Upper lobe of left lung (tissue), 6 donors: Measurements from ENCODE around the gene ARRB2. TPM values are rescaled to one million over a fixed set of nuclear protein-coding genes. Genes with fewer than 3 reads are reported as not detected.

Experiments
- ATAC-seq, 2 donors: fragments of 200-7000 bp; cut with Tn5 transposase; one replicate each; pipeline ENCODE4 v1.9.1; 2022; ENCODE audit warnings: mild to moderate bottlenecking in 2 of 2, moderate library complexity in 2 of 2; ENCODE audit not compliant: low FRiP score in 2 of 2
- DNase-seq, 2 donors: peaks; one replicate each; pipeline ENCODE4 v3.0.0-alpha.2; 2019 to 2020
- H3K27ac ChIP-seq, 4 donors: fragments of 200-600 bp; sonication (generic); one replicate each; pipeline ENCODE4 v1.5.1; 2016 to 2019
- H3K27me3 ChIP-seq, 4 donors: fragments of 200-600 bp; sonication (generic); one replicate each; pipeline ENCODE4 v1.5.1; 2017 to 2019
- H3K36me3 ChIP-seq, 4 donors: fragments of 200-600 bp; sonication (generic); one replicate each; pipeline ENCODE4 v1.5.1; 2016 to 2019
- H3K4me1 ChIP-seq, 4 donors: fragments of 200-600 bp; sonication (generic); one replicate each; pipeline ENCODE4 v1.5.1; 2018 to 2019
- H3K4me3 ChIP-seq, 4 donors: fragments of 200-600 bp; sonication (generic); one replicate each; pipeline ENCODE4 v1.5.1; 2017 to 2019; ENCODE audit warnings: mild to moderate bottlenecking in 2 of 4, moderate library complexity in 1 of 4
- H3K9me3 ChIP-seq, 4 donors: fragments of 200-600 bp; sonication (generic); one replicate each; pipeline ENCODE4 v1.5.1; 2018 to 2019
- CTCF ChIP-seq, 6 experiments: fragments of 450-650 bp in 4 of 6; fragments of 200-600 bp in 2 of 6; sonication (generic) in 2 of 6; IDR thresholded peaks; one replicate each; pipeline ENCODE4 v1.5.1; 2016 to 2019; ENCODE audit warnings: antibody characterized with exemption in 6 of 6
- EP300 ChIP-seq, 4 donors: sonication (generic); formaldehyde crosslinking; IDR thresholded peaks; one replicate each; pipeline ENCODE4 v1.5.1; 2017; ENCODE audit warnings: antibody characterized with exemption in 4 of 4, control low read depth in 2 of 4
- POLR2A ChIP-seq, 4 donors: fragments of 450-650 bp; IDR thresholded peaks; one replicate each; pipeline ENCODE4 v1.5.1; 2016 to 2017; ENCODE audit warnings: antibody characterized with exemption in 4 of 4, mild to moderate bottlenecking in 2 of 4
- POLR2AphosphoS5 ChIP-seq, 2 donors: sonication (generic); formaldehyde crosslinking; IDR thresholded peaks; one replicate each; pipeline ENCODE4 v1.5.1; 2017; ENCODE audit warnings: antibody characterized with exemption in 2 of 2
- WGBS, 2 donors: methylation state at CpG; one replicate each; pipeline ENCODE4 v1.1.5; 2017 to 2018; 5-methylcytosine and 5-hydroxymethylcytosine counted together
- total RNA-seq, 6 donors: library from RNA; depleted of rRNA in 4 of 6; stranded (reverse); fragments of >200 nt in 4 of 6; gene quantifications; one replicate each; pipeline versions ENCODE4 v1.1.0 to v1.2.1, GENCODE V29; 2016 to 2021
- donor health status: DM: no; HTN: no; CAD: no; lungs with moderate emphysema.
- donor health status: DM: no; HTN: yes; CAD: no; lungs with severe emphysema.

The ARRB2 gene
- total RNA-seq, 6 donors from 2014 or later: 67.3 to 336 (median 176) TPM

GRCh38 chr17:4768298-4768697 lies 57.9 kb downstream of the ARRB2 start:
- Histone ChIP-seq H3K36me3 (no peaks in the 10 kb centered on the region), H3K27ac (peak overlapping the region in 1 of 4 donors; percentile 58), H3K27me3 (no peaks in the 10 kb centered on the region), H3K9me3 (no peaks in the 10 kb centered on the region), H3K4me3 (no peak overlapping the region), H3K4me1 (no peaks in the 10 kb centered on the region)
- DNase-seq (no peak), ATAC-seq (peak in 1 of 2 donors; percentile 49)
- no peak for TF ChIP-seq EP300 (IDR thresholded peaks at IDR 0.05)
- TF ChIP-seq POLR2A (IDR thresholded peaks at IDR 0.05): peak in 1 of 4 donors; percentile 64
- WGBS, 2 donors: 67 to 68% methylated on average over 6 of the region's 6 CpGs

- no peak for DNase-seq
- Histone ChIP-seq H3K36me3 (no peaks in the 10 kb centered on the region), H3K9me3 (no peaks in the 10 kb centered on the region), H3K27ac (no peak overlapping the region), H3K4me1 (no peaks in the 10 kb centered on the region), H3K4me3 (no peak overlapping the region), H3K27me3 (no peaks in the 10 kb centered on the region)
- 83 to 94% methylated on average over 2 of the region's 2 CpGs for WGBS, 2 donors
- no peak for TF ChIP-seq POLR2A (IDR thresholded peaks at IDR 0.05)
- TF ChIP-seq CTCF (IDR thresholded peaks at IDR 0.05): no peak
- TF ChIP-seq EP300 (IDR thresholded peaks at IDR 0.05): no peak
- TF ChIP-seq POLR2AphosphoS5 (IDR thresholded peaks at IDR 0.05): no peak
- ATAC-seq: no peak
These were observed 59.2 kb downstream of the ARRB2 start for GRCh38 chr17:4769628-4770027.

Other genes with a start within 250 kb of the ARRB2 start
- gene SPNS2, start 211.8 kb upstream of the ARRB2 start, total RNA-seq: 10 to 100 TPM; 41.8 to 89.1 (median 55.2) TPM
- gene MYBBP1A, start 155.2 kb upstream of the ARRB2 start, total RNA-seq: 100 to 1,000 TPM in 1 of 6 donors, 10 to 100 TPM in 5; 45.2 to 151 (median 57.3) TPM
- gene GGT6, start 150.1 kb upstream of the ARRB2 start, total RNA-seq: 10 to 100 TPM in 3 of 6 donors, 1 to 10 TPM in 3; 3.8 to 18.7 (median 9.7) TPM
- 1 to 10 TPM in 5 of 6 donors, under 1 TPM in 1; 0.49 to 7.3 (median 3.6) TPM for gene SMTNL2, start 126.1 kb upstream of the ARRB2 start, total RNA-seq
- gene ALOX15, start 69.0 kb upstream of the ARRB2 start, total RNA-seq: 10 to 100 TPM in 3 of 6 donors, 1 to 10 TPM in 3; 2.4 to 26.0 (median 10.0) TPM
- 10 to 100 TPM; 14.6 to 67.1 (median 34.2) TPM for gene PELP1, start 6.5 kb upstream of the ARRB2 start, total RNA-seq
- gene MED11, start 20.8 kb downstream of the ARRB2 start, total RNA-seq: 10 to 100 TPM; 18.4 to 33.4 (median 24.2) TPM
- gene ZMYND15, start 29.2 kb downstream of the ARRB2 start, total RNA-seq: 10 to 100 TPM in 4 of 6 donors, 1 to 10 TPM in 2; 3.5 to 22.8 (median 11.9) TPM
- 100 to 1,000 TPM in 3 of 6 donors, 10 to 100 TPM in 3; 62.9 to 281 (median 122) TPM for gene CXCL16, start 29.3 kb downstream of the ARRB2 start, total RNA-seq
- not detected for gene TM4SF5, start 61.3 kb downstream of the ARRB2 start, total RNA-seq
- gene VMO1, start 75.7 kb downstream of the ARRB2 start, total RNA-seq: 10 to 100 TPM in 4 of 6 donors, 1 to 10 TPM in 1, not detected in 1; 3.1 to 28.8 (median 13.4) TPM
- gene GLTPD2, start 78.3 kb downstream of the ARRB2 start, total RNA-seq: under 1 TPM in 2 of 6 donors, not detected in 4; 0.24 to 0.97 TPM
- gene PSMB6, start 85.5 kb downstream of the ARRB2 start, total RNA-seq: 100 to 1,000 TPM in 4 of 6 donors, 10 to 100 TPM in 2; 44.0 to 149 (median 110) TPM
- gene PLD2, start 96.5 kb downstream of the ARRB2 start, total RNA-seq: 10 to 100 TPM; 15.0 to 51.3 (median 37.6) TPM
- gene MINK1, start 122.7 kb downstream of the ARRB2 start, total RNA-seq: 100 to 1,000 TPM in 4 of 6 donors, 10 to 100 TPM in 2; 52.3 to 311 (median 136) TPM
- gene C17orf107, start 188.9 kb downstream of the ARRB2 start, total RNA-seq: 1 to 10 TPM; 2.6 to 6.3 (median 3.4) TPM
- gene CHRNE, start 192.5 kb downstream of the ARRB2 start, total RNA-seq: 1 to 10 TPM in 3 of 6 donors, under 1 TPM in 1, not detected in 2; 0.61 to 1.7 (median 1.2) TPM
- gene GP1BA, start 221.6 kb downstream of the ARRB2 start, total RNA-seq: 1 to 10 TPM in 1 of 6 donors, under 1 TPM in 4, not detected in 1; 0.23 to 1.4 (median 0.59) TPM
- gene SLC25A11, start 229.4 kb downstream of the ARRB2 start, total RNA-seq: 10 to 100 TPM; 37.5 to 69.2 (median 47.9) TPM
- 100 to 1,000 TPM in 2 of 6 donors, 10 to 100 TPM in 4; 41.9 to 130 (median 72.9) TPM for gene RNF167, start 229.6 kb downstream of the ARRB2 start, total RNA-seq
- 100 to 1,000 TPM; 403 to 814 (median 641) TPM for gene PFN1, start 237.9 kb downstream of the ARRB2 start, total RNA-seq
- gene ENO3, start 240.5 kb downstream of the ARRB2 start, total RNA-seq: 10 to 100 TPM in 3 of 6 donors, 1 to 10 TPM in 3; 4.3 to 49.2 (median 10.6) TPM